IPS-18c (cell line): ENCODE results near the gene ATP8B1.
A peak's percentile ranks its signal among the peaks of the same experiment; 100 is the strongest.

Experiments
- H3K4me3 ChIP-seq: 2 replicates; pipeline ENCODE4 v1.7.0; 2013; ENCODE audit warnings: low read depth, mild to moderate bottlenecking, low read length, moderate library complexity; ENCODE audit not compliant: insufficient read depth
- H3K9me3 ChIP-seq: one replicate; pipeline ENCODE4 v1.6.1; 2013; ENCODE audit warnings: mild to moderate bottlenecking, low read length, moderate library complexity; ENCODE audit not compliant: control insufficient read depth, insufficient read depth

ATP8B1 gene

DNA sequence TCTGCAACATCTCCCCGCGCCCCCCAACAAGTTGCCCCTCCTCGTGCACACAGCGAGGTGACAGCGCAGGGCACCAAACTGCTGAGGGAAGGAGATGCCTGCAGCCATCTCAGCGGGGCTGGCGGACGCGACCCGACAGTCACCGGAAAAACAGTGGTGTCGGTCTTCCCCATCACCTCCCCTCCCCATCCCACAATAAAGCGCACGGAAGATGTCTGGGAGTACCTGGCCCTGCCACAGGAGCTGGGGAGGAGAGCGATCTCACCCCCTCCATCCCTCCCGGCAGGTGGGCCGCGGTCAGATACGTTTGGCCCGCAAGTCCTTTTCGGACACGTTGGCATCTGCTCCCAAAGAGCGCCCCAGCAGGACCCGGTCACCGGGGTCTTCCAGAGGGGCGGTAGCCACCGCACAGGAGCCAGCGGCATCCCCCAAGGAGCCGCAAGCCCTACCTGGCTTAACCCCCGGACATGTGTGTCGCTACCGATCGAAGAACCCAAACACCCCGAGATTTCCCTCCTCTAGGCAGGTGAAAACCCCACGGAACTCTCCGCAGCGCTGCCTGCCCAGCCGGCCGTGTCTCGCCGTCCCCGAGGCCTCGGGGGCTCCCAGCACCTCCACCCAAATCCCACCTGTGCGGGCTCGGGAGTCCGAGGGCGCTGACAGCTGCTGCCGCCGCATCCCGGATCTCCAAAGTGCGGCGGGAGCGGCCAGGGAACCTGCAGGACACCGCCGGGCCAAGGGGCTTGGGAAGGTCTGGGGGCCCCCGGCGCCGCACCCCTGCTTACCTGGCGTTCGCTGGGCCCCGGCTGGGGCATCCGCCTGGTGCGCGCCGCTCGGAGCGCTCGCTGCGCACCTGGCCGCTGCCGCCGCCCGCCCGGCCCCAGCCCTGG, 657 bp downstream of the ATP8B1 start:
- H3K4me3 ChIP-seq: peak overlapping the region; percentile 74
- H3K9me3 ChIP-seq: no peaks in the 10 kb centered on the region

DNA sequence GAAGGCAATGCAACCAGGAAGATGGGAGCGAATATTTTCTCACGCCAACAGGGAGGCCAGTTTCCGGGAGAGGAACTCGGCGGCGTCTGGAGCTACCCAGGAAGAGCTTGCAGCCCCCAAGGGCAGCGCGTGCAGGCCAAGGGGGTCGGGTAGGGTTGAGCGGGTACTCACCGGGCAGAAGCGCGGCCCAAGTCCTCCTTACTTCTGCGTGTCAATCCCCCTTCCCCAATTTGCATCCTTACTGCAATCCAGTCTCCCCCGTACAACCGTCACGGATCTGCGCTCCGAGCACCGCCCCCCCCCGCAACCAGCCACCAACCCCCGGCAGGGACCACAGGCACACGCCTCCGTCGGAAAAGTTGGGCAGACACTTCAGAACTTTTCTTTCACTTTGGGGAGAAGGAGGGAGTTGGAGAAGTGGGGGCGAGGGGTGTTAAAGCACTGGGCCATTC, 1.3 kb downstream of the ATP8B1 start:
- H3K4me3 ChIP-seq: peak overlapping the region; percentile 74

DNA sequence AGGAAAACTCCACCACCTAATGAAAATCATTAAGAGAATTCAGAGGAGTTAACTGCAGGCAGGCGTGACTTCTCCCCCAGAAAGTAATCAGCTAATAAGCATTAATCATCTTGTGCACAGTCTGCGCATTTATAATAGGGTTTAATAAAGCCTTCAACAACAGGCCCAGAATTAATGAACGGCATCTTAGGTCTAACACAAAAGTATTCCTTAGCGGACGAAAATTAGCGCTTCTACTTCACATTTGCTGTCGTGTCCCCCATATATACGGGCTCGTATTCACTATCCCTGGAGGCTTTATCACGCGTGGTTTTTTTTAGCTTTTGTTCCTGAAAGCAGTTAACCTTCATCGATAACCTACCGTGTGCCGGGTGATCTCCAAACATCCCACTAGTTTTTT, 1.8 kb downstream of the ATP8B1 start:
- H3K9me3 ChIP-seq: no peaks in the 10 kb centered on the region
- peak overlapping the region; percentile 74 for H3K4me3 ChIP-seq

More for the DNA sequence above, 1.3 kb downstream of the ATP8B1 start:
- no peaks in the 10 kb centered on the region for H3K9me3 ChIP-seq

DNA sequence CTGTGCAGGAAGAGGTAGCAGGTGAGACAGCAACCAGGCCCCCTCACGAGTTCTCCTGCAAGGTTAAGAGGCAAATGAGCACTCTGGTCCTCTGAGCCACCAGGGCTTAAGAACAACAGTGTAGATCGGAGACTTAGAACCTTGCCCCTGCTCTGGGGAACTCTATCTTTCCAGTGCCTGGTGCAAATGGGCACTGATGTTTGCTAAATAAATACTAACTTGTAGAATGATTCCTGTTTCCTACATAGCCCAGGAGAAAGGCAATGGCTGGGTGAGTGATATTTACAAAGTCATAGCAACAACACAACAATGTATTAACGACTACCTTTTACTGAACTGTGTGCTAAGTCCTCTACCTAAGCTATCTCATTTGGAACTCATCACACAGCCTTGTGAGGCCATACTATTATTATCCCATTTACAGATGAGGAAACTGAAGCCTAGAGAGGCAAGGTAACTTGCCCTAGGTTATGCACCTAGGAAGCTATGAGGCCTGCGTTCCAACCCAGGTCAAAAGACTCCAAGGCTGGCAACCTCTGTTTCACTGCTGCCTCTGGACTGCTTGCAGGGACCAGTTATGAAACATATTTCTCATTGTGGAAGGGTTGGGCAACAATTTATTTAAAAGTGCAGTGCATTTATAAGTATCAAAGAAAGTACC, 4.3 kb downstream of the ATP8B1 start:
- H3K9me3 ChIP-seq: no peaks in the 10 kb centered on the region
- H3K4me3 ChIP-seq: no peak overlapping the region

DNA sequence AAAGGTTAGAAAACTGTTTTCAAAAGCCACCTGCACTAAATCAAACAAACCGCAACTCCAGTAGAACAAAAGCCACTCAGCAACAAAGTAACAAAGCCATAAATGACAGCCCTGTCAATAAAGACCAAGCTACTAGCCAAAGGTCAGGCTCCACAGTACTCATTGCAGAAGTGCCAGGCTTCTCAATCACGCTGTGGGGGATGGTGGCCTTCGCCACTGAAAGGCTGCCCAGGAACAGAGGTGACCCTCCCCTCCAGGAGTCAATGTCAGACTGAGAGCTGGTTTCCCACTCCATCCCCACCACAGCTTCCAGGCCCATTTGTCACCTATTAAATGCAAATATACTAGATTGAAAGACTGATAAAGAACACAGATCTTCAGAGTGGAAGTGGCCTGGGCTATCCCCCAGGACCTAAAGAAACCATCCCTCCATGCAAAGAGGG, 5.9 kb downstream of the ATP8B1 start:
- H3K9me3 ChIP-seq: no peaks in the 10 kb centered on the region
- no peak overlapping the region for H3K4me3 ChIP-seq

DNA sequence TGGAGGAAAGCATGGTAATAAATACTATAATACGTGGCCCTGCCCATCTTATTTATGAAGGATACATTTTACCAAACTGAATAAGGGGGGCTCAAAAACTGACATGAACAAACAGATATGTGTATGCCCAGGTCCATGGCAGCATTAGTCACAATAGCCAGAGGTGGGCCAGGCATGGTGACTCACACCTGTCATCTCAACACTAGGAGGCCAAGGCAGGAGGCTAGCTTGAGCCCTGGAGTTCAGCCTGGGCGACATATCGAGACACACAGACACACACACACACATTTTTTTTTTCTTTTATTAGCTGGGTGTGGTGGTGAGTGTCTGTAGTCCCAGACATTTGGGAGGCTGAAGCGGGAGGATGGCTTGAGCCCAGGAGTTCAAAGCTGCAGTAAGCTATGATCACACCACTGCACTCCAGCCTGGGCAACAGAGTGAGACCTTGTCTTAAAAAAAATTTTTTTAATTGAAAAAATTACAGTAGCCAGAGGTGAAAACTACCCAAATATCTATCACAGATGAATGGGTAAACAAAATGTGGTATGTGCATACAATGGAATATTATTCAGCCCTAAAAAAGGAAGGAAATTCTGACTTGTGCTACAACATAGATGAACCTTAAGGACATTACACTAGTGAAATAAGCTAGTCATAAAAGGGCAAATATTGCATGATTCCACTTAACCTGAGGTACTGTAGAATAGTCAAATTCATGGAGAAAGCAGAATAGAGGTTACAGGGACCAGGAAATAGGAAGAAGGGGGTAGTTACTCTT, 8.0 kb downstream of the ATP8B1 start:
- Histone ChIP-seq H3K4me3 (no peak overlapping the region), H3K9me3 (no peaks in the 10 kb centered on the region)

DNA sequence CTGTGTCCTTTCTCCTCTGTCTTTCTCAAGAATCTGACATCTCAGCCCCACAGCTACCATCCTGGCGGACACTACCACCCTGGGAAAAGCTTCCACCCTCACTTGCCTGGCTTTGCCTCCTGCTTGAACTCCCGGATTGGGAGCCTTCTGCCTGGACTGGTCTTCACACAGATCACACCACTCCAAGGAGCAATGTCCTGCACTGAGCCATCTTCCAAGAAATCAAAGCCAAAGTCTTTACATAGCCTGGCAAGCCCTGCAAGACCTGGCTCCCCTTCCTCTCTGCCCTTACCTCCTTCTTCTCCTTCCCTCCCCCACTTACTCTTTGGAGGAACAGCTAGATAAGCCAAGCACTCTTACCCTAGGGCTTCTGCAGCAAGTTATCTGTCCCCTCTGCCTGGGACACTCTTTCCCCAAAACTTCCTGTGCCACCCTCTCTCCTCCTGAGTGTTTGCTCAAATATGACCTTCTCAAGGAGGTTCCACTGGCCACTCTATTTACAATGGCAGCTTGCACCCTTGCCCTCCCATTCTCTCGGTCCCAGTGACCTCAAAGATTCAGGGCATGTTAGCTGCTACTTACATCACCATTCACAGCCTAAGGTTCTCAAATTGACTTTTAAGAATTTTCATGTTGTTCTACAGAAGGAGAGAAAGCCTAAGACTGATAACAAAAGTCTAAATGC, 9.7 kb downstream of the ATP8B1 start:
- Histone ChIP-seq H3K9me3 (no peaks in the 10 kb centered on the region), H3K4me3 (no peak overlapping the region)

DNA sequence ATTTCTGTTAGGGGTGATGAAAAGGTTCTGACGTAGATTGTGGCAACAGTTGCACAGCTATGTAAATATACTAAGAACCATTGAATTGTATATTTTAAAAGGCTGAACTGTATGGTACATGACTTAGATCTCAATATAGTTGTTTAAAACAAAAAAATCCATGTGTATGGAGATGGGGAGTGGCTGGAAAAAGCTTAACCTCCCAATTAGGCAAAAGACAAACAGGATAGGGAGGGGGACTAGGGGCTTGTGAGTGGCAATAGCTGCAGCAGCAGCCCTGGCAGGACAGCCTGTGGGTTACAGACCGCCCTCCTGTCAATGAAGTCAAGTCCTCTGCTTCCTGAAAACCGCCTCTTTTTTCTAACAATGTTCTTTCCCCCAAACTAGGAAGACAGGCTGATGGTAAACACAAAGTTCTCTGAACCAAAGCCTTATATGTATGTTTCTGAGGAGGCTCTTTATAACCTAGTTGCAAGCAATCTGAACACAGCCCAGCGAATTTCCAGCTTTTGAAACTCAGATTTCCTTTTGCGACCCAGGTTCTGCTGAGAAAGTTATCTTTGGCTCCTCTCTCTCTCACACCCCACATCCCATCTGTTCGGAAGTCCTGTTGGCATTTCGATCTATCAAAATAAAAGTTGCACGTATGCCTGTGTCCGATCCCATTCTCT, 10.3 kb downstream of the ATP8B1 start:
- Histone ChIP-seq H3K9me3 (no peaks in the 10 kb centered on the region), H3K4me3 (no peak overlapping the region)

DNA sequence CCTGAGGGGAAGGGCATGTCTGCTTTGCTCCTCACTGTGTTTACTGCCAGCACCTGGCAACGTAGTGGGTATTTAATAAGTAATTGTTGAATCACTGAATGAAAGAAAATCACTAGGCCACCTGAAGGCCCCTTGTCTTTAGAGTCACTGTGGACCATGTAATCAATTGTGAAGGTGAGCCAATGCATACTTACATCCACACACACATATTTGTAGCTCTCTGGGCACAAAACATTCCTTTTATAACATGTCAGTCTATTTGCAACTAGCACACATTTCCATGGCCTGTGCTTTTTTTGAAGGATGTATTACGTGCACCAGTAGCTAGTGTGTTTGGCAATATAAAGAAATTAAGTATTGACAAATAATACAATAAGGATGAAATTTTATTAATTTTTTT, 11.2 kb downstream of the ATP8B1 start:
- H3K9me3 ChIP-seq: no peaks in the 10 kb centered on the region
- H3K4me3 ChIP-seq: no peak overlapping the region

DNA sequence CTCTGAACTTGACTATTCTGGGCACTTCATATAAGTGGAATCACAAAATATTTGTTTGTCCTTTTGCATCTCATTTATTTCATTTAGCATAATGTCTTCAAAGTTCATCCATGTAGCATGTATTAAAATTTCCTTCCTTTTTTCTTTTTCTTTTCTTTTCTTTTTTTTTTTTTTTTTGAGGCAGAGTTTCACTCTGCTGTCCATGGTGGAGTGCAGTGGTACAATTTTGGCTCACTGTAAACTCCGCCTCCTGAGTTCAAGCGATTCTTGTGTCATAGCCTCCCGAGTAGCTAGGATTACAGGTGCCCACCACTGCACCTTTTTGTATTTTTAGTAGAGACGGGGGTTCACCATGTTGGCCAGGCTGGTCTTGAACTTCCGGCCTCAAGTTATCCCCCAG, 11.9 kb downstream of the ATP8B1 start:
- H3K9me3 ChIP-seq: peaks cover 3% of the 10 kb centered on the region
- no peak overlapping the region for H3K4me3 ChIP-seq

DNA sequence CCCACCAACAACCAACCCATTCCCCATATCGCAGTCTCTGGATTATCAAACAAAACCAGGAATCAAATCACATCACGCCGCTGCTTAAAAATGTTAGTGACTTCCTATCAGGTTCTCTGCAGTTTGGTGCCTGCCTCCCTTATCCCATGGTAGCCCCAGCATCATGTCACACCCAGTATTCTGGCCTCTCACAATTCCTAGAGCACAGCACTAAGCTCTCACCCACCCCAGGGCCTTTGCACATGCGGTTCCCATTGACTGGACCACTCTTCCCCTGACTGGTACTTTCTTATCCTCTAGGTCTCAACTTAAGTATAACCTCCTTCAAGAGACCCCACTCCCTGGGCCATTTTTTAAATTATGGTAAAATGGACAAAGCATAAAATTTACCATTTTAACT, 12.8 kb downstream of the ATP8B1 start:
- H3K4me3 ChIP-seq: no peak overlapping the region
- H3K9me3 ChIP-seq: peaks cover 4% of the 10 kb centered on the region

DNA sequence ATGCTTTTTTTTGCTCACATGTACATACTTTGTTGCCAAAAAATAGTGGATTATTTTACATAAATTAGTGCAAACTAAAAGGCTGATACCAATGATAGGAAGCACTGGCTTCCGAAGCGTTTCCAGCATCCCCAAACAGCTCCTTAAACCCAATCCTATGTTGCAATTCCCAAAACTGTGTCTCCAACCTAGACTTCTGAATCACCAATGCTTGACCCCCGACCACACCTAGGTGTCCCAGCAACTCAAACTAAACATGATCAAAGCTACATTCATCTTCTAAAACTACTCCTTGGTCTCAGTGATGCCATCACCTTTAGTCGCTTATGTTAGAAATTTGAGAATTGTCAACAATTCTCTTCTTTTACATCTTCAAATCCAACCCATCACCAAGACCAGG, 13.4 kb downstream of the ATP8B1 start:
- H3K4me3 ChIP-seq: no peak overlapping the region
- peaks cover 4% of the 10 kb centered on the region for H3K9me3 ChIP-seq

DNA sequence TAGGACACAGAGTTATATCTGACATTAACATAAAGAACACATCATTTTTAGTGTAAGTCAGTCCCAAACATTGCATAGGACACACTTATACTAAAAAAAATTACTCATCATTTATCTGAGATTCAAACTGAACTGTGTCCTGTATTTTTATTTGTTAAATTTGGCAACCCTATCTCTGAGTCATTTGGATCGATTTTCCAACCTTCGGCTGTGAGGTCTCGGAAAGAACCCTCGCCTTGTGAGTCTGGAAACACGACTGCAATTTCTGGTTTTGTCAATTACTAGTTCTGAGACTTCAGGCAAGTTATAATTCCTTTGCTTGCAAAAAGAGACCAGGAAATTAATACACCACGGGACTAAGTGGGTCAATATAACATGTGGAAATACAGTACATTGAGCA, 14.0 kb downstream of the ATP8B1 start:
- Histone ChIP-seq H3K4me3 (no peak overlapping the region), H3K9me3 (peaks cover 4% of the 10 kb centered on the region)

DNA sequence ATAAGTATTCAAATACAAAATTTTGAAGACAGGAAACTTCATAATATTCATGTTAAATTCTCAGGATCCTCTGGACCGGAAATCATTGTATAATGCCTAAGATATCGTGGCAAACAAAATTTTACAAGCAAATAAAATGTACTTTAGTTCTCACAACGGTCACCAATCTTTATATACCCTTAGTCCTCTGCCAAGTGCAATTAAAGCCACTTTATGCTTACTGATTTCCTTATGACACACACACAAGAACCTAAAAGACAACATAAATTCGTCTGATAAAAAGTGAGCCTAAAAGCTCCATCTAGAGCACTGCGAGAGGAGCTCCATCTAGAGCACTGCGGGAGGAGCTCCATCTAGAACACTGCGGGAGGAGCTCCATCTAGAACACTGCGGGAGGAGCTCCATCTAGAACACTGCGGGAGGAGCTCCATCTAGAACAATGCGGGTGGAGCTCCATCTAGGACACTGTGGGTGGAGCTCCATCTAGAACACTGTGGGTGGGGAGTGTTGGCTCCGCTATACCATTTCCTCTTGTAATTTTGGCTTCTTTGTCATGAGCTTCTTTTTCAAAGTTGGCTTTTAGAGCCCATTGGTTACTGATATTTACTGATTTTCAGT, 15.9 kb downstream of the ATP8B1 start:
- Histone ChIP-seq H3K9me3 (peaks cover 4% of the 10 kb centered on the region), H3K4me3 (no peak overlapping the region)

DNA sequence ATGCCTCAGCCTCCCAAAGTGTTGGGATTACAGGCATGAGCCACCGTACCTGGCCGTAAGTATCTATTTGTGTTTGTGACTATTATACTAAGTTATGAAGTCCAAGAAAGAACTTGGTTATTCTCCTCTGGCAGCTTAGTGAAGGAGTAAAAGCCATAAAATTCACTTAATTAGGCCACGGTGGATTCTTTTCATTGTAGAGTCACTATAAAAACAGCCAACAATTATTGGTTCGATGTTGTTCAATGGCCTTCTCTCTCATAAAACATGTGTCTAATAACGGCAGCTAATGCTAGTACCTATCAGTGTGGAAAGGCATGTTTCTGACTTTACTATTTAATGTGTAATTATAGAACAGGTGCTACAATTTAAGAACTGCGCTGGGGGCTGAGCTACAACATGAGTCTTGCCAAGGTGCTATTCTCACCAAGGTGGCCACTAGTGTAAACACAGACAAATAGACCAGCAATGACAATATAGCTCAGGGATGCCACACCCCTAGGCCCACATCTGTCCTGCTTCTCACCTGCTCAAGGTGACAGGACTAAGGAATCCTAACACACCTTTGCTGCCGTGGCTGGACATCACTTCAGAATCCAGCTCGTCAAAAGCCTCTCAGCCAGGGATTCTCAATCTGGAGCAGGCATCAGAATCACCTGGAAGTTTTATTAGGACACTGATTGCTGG, 17.2 kb downstream of the ATP8B1 start:
- H3K9me3 ChIP-seq: peaks cover 4% of the 10 kb centered on the region
- no peak overlapping the region for H3K4me3 ChIP-seq

DNA sequence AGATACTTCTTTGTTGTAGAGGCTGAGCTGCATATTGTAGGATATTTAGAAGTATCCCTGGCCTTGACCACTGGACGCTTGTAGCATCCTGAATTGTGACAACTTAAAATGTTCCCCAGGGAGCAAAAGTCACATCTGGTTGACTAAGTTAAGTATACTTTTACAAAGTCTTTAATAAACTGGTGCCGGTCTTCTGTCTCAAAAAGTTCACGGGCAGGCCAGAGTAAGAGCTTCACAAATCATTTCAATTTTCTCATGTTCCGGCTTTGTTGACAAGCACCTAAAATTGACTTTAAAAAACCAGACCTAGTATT, 18.4 kb downstream of the ATP8B1 start:
- H3K4me3 ChIP-seq: no peak overlapping the region
- peaks cover 4% of the 10 kb centered on the region for H3K9me3 ChIP-seq
